ENCODE measurements around the gene CATSPER4.

- TF ChIP-seq CTCF (IDR thresholded peaks at IDR 0.05) (no peak), EZH2 (IDR thresholded peaks at IDR 0.05; ENCODE audit: borderline replicate concordance, insufficient read depth, low read depth, low read length, poor library complexity, severe bottlenecking) (no peak)
Measured at GRCh38 chr1:26188477-26188876, 1.9 kb upstream of the CATSPER4 start.

Data from B cell (primary cell).